Spleen (tissue), 7 donors: ENCODE data around the gene RHBDD1.

Experiments
- CTCF ChIP-seq, 11 experiments: fragments of 200-600 bp in 7 of 11; fragments of 450-650 bp in 4 of 11; sonication (generic) in 4 of 11; IDR thresholded peaks in 8 of 11; conservative IDR thresholded peaks in 3 of 11; 1 replicate in 7 of 11; 2 replicates in 4 of 11; pipeline versions ENCODE4 v1.4.0 to v1.8.0; 2016 to 2021; ENCODE audit warnings: antibody characterized with exemption in 11 of 11, inconsistent platforms in 4 of 11, mild to moderate bottlenecking in 1 of 11
- POLR2A ChIP-seq, 3 donors: fragments of 450-650 bp; IDR thresholded peaks; one replicate each; pipeline ENCODE4 v1.5.1; 2017; ENCODE audit warnings: antibody characterized with exemption in 3 of 3, mild to moderate bottlenecking in 1 of 3
- donor health status: DM: no; HTN: no; CAD: no; lungs with moderate emphysema.
- donor health status: DM: no; HTN: no; CAD: no.
- donor health status: DM: no; HTN: no; CAD: no.

GRCh38 chr2:226911932-226912331 lies 76.1 kb downstream of the RHBDD1 start:
- no peak for TF ChIP-seq POLR2A (IDR thresholded peaks at IDR 0.05)
- TF ChIP-seq CTCF (IDR thresholded peaks at IDR 0.05 in 8 of 11, conservative IDR thresholded peaks at IDR 0.05 in 3 of 11), result no peak
